ENCODE data around the gene HCRTR1. TPM values are rescaled to one million over a fixed set of nuclear protein-coding genes. Genes with fewer than 3 reads are reported as not detected.
"Not testable (repeated sequence)": the region's sequence is repeated elsewhere in the genome, so short reads cannot be mapped to it uniquely, and the experiment has no call there.

Gene HCRTR1
- total and polyA plus RNA-seq, 2 donors (not counting 3 experiments of a cell fraction or from before 2014, with no cell fraction given): 0.93 to 1.5 TPM

DNA sequence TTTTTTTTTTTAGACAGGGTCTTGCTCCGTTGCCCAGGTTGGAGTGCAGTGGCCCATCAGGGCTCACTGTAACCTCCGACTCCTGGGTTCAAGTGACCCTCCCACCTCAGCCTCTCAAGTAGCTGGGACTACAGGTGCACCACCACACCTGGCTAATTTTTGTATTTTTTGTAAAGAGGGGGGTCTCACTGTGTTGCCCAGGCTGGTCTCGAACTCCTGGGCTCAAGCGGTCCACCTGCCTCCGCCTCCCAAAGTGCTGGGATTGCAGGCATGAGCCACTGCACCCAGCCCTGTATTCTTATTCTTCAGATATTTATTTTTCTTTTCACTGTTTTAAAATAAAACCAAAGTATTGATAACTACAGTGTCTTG lies 30.2 kb upstream of the HCRTR1 start:
- FAIRE-seq; BruUV-seq (replicated peaks); H3K9me1 ChIP-seq (replicated peaks; ENCODE audit: control insufficient read depth, extremely low read depth, insufficient read depth, low read length); H3K27me3 ChIP-seq (ENCODE audit: control insufficient read depth in 2 of 2, insufficient read depth in 2 of 2, low read length in 2 of 2); H3K4me3 ChIP-seq (replicated peaks in 1 of 3; ENCODE audit: insufficient read depth in 1 of 3, low read depth in 1 of 3, low read length in 3 of 3); dilution Hi-C loops (cut with MboI; ENCODE audit: extremely low pct_ligation_motif_present, low sequenced_read_pairs); H3K4me2 ChIP-seq (ENCODE audit: insufficient read depth, low read length); H3K9me3 ChIP-seq (replicated peaks; ENCODE audit: control insufficient read depth, insufficient read depth, low read length); H2AFZ ChIP-seq (ENCODE audit: low read depth, low read length); DNase-seq (ENCODE audit: low read depth, low spot score); H4K20me1 ChIP-seq (replicated peaks; ENCODE audit: control insufficient read depth, extremely low read depth, insufficient read depth, low read length): not testable (repeated sequence)
- ChIA-PET POLR2A (interaction anchor here (0.6 to 0.9 kb wide), 2 partner anchors 13 to 58 kb away, joined by 3 to 4 read pairs; partner anchors contain the start of gene PEF1), CTCF (interaction anchor here (1.0 to 2.2 kb wide), 13 partner anchors 8 to 202 kb away, joined by 3 to 33 read pairs (median 5); partner anchors contain the start of genes HCRTR1 and TINAGL1)
- Histone ChIP-seq H3K79me2 (ENCODE audit: control insufficient read depth, insufficient read depth, low read length) (peaks cover 16% of the 10 kb centered on the region), H3K9ac (replicated peaks; ENCODE audit: extremely low read depth, insufficient read depth, low read length) (peak overlapping the region; percentile 70), H3K27ac (ENCODE audit: insufficient read depth, low read depth, low read length) (peak overlapping the region; percentile 92), H3K36me3 (ENCODE audit: control insufficient read depth in 2 of 2, extremely low read depth in 1 of 2, insufficient read depth in 2 of 2, low read length in 2 of 2) (peaks cover 14 to 29% of the 10 kb centered on the region in 2 experiments), H3K4me1 (ENCODE audit: control insufficient read depth, extremely low read depth, insufficient read depth, low read length) (peaks cover 43% of the 10 kb centered on the region)
- intact Hi-C loops (cut with micrococcal nuclease): loop anchor here (1.0 to 10.0 kb wide), 2 partner anchors 31 to 347 kb away; partner anchors contain the start of gene PTP4A2

DNA sequence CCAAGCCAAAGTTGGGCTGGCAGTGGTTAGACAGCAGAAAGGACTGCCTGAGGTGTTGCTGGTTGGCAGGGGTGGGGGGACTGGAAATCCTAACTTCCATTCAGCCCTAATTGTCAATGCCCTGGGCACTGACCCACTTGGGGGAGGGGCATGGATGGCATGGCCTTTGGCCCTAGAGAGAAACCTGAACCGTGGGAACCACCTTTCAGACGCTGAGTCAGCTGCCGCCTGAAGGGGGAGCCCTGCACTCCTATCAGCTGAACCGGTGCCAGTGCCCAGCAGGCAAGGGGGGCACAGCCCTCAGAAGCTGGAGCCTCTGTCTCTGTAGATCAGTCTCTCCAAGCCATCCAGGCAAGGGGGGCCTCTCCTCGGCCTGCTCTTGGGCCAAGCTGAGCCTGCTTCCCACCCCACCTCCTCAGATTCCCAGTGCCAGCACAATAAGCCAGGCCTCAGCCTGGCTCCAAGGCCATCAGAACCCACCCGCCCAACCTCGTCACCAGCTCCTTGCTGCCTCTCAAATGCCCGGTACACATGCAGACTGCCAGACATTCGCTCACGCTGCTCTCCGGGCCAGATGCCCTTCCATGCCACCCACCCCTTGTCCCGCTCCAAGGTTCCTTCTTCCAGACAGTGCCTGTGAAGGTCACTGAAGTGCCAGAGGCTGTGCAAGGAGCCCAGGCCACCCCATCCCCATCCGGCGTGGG lies 29.6 kb upstream of the HCRTR1 start:
- Histone ChIP-seq H3K4me2 (ENCODE audit: insufficient read depth, low read length) (no peak overlapping the region), H3K4me3 (replicated peaks in 1 of 3; ENCODE audit: insufficient read depth in 1 of 3, low read depth in 1 of 3, low read length in 3 of 3) (no peak overlapping the region), H3K9ac (replicated peaks; ENCODE audit: extremely low read depth, insufficient read depth, low read length) (peak overlapping the region; percentile 70), H2AFZ (ENCODE audit: low read depth, low read length) (no peak overlapping the region), H3K4me1 (ENCODE audit: control insufficient read depth, extremely low read depth, insufficient read depth, low read length) (peaks cover 39% of the 10 kb centered on the region), H3K9me1 (replicated peaks; ENCODE audit: control insufficient read depth, extremely low read depth, insufficient read depth, low read length) (no peaks in the 10 kb centered on the region), H3K27me3 (ENCODE audit: control insufficient read depth in 2 of 2, insufficient read depth in 2 of 2, low read length in 2 of 2) (no peaks in the 10 kb centered on the region), H3K9me3 (replicated peaks; ENCODE audit: control insufficient read depth, insufficient read depth, low read length) (no peaks in the 10 kb centered on the region), H4K20me1 (replicated peaks; ENCODE audit: control insufficient read depth, extremely low read depth, insufficient read depth, low read length) (no peaks in the 10 kb centered on the region), H3K36me3 (ENCODE audit: control insufficient read depth in 2 of 2, extremely low read depth in 1 of 2, insufficient read depth in 2 of 2, low read length in 2 of 2) (peaks cover 14 to 28% of the 10 kb centered on the region in 2 experiments), H3K79me2 (ENCODE audit: control insufficient read depth, insufficient read depth, low read length) (peaks cover 11% of the 10 kb centered on the region), H3K27ac (ENCODE audit: insufficient read depth, low read depth, low read length) (peak overlapping the region; percentile 92)
- ChIA-PET CTCF (interaction anchor here (0.7 to 2.2 kb wide), 18 partner anchors 9 to 201 kb away, joined by 3 to 33 read pairs (median 4); partner anchors contain the start of genes HCRTR1 and TINAGL1), POLR2A (interaction anchor here (0.6 to 0.9 kb wide), 2 partner anchors 14 to 57 kb away, joined by 3 to 4 read pairs; partner anchors contain the start of gene PEF1)
- peak; percentile 92 for FAIRE-seq
- dilution Hi-C loops (cut with MboI; ENCODE audit: extremely low pct_ligation_motif_present, low sequenced_read_pairs): no loop called here
- no TSS peak for BruUV-seq (replicated peaks)
- no peak for TF ChIP-seq MYC (IDR thresholded peaks at IDR 0.05; ENCODE audit: low read depth, low read length)
- no peak for TF ChIP-seq JUN (IDR thresholded peaks at IDR 0.05; ENCODE audit: borderline replicate concordance, insufficient read depth, insufficient read length, low read depth)
- TF ChIP-seq POLR2AphosphoS5 (IDR thresholded peaks at IDR 0.05; ENCODE audit: insufficient read depth, low read depth, low read length): peak; percentile 86
- TF ChIP-seq FOS (IDR thresholded peaks at IDR 0.05; ENCODE audit: borderline replicate concordance, insufficient read depth, low read length): no peak
- TF ChIP-seq, protein P1, sequence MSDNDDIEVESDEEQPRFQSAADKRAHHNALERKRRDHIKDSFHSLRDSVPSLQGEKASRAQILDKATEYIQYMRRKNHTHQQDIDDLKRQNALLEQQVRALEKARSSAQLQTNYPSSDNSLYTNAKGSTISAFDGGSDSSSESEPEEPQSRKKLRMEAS (IDR thresholded peaks at IDR 0.05; ENCODE audit: insufficient read depth, insufficient read length): no peak
- no peak for TF ChIP-seq EZH2 (IDR thresholded peaks at IDR 0.05; ENCODE audit: borderline replicate concordance, low read depth, low read length, severe bottlenecking)
- no peak for TF ChIP-seq GATA2 (IDR thresholded peaks at IDR 0.05; ENCODE audit: insufficient read depth, insufficient read length, low read depth, low read length)
- peak; percentile 81 for TF ChIP-seq POLR2A (IDR thresholded peaks at IDR 0.05; ENCODE audit: low read depth, low read length)
- TF ChIP-seq, protein P2, sequence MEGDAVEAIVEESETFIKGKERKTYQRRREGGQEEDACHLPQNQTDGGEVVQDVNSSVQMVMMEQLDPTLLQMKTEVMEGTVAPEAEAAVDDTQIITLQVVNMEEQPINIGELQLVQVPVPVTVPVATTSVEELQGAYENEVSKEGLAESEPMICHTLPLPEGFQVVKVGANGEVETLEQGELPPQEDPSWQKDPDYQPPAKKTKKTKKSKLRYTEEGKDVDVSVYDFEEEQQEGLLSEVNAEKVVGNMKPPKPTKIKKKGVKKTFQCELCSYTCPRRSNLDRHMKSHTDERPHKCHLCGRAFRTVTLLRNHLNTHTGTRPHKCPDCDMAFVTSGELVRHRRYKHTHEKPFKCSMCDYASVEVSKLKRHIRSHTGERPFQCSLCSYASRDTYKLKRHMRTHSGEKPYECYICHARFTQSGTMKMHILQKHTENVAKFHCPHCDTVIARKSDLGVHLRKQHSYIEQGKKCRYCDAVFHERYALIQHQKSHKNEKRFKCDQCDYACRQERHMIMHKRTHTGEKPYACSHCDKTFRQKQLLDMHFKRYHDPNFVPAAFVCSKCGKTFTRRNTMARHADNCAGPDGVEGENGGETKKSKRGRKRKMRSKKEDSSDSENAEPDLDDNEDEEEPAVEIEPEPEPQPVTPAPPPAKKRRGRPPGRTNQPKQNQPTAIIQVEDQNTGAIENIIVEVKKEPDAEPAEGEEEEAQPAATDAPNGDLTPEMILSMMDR (IDR thresholded peaks at IDR 0.05; ENCODE audit: extremely low read depth in 1 of 2, insufficient read depth in 1 of 2, low read depth in 1 of 2, low read length in 2 of 2): peak; percentile 71 to 92
- intact Hi-C loops (cut with micrococcal nuclease): loop anchor here (1.0 to 10.0 kb wide), 7 partner anchors 8 to 347 kb away; partner anchors contain the start of genes PEF1 and PTP4A2
- peak; percentile 86 for DNase-seq (ENCODE audit: low read depth, low spot score)

Data from endothelial cell of umbilical vein (primary cell).